ENCODE results near the gene FNDC3A. TPM values are rescaled to one million over a fixed set of nuclear protein-coding genes. Genes with fewer than 3 reads are reported as not detected.
A peak's percentile ranks its signal among the peaks of the same experiment; 100 is the strongest.

The FNDC3A gene
- total RNA-seq, 2 donors from 2014 or later: 38.9 to 58.2 TPM

DNA sequence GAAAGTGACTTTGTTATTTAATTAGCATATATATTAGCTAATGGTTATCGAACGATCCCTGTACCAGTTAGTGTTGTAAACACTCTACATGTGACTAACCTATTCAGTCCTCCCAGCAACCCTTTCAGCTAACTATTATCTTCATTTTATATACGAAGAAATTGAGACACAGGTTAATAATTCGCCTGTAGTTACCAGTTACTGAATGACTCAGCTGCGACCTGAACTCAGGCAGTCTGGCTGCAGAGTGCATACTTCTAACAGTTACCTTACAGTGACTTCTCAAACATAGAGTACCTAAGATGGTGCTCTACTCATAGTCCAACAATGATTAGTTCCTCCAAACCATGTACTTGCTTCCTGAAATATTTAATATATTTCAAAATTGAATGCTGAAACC lies 117.7 kb downstream of the FNDC3A start:
- no peak overlapping the region for H3K27ac ChIP-seq
- TF ChIP-seq POLR2A (IDR thresholded peaks at IDR 0.05): no peak
- intact Hi-C loops (cut with DNase I): no loop called here
- no peak for DNase-seq (ENCODE audit: low spot score)
- H3K4me3 ChIP-seq: no peak overlapping the region
- H3K27me3 ChIP-seq (replicated peaks; ENCODE audit: insufficient read depth): no peaks in the 10 kb centered on the region
- H3K4me1 ChIP-seq (replicated peaks): no peaks in the 10 kb centered on the region
- H3K36me3 ChIP-seq: no peaks in the 10 kb centered on the region
- H3K9me3 ChIP-seq: no peaks in the 10 kb centered on the region
- WGBS: 93% methylated on average over 5 of the region's 5 CpGs

DNA sequence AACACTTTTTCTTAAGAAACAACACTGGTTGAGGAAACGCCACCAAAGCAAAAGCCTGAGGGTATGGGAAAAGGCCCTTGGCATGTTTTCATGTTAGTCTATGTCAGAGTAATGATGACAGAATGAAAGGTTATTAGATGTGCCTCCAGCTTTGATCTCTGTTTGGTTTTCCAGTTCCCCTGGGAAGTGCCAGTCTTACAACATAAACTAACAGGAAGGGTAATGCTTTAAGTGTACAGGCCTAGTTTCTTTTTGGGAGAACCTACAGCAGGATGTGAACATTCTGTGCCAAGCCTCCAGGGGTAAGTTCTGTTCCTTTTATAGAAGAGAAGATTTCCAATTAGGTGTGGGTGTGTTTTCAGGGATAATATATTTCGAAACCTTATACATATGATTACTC lies 121.7 kb downstream of the FNDC3A start:
- Histone ChIP-seq H3K27me3 (replicated peaks; ENCODE audit: insufficient read depth) (no peaks in the 10 kb centered on the region), H3K27ac (peak overlapping the region; percentile 29 to 35), H3K4me1 (replicated peaks) (no peaks in the 10 kb centered on the region), H3K36me3 (no peaks in the 10 kb centered on the region), H3K4me3 (no peak overlapping the region), H3K9me3 (no peaks in the 10 kb centered on the region)
- peak; percentile 40 for DNase-seq (ENCODE audit: low spot score)
- intact Hi-C loops (cut with DNase I): loop anchor here (5.0 kb wide), 1 partner anchor 120 kb away; the partner anchor contains the start of gene FNDC3A
- WGBS: 53% methylated on average over 2 of the region's 2 CpGs
- TF ChIP-seq, protein P1, sequence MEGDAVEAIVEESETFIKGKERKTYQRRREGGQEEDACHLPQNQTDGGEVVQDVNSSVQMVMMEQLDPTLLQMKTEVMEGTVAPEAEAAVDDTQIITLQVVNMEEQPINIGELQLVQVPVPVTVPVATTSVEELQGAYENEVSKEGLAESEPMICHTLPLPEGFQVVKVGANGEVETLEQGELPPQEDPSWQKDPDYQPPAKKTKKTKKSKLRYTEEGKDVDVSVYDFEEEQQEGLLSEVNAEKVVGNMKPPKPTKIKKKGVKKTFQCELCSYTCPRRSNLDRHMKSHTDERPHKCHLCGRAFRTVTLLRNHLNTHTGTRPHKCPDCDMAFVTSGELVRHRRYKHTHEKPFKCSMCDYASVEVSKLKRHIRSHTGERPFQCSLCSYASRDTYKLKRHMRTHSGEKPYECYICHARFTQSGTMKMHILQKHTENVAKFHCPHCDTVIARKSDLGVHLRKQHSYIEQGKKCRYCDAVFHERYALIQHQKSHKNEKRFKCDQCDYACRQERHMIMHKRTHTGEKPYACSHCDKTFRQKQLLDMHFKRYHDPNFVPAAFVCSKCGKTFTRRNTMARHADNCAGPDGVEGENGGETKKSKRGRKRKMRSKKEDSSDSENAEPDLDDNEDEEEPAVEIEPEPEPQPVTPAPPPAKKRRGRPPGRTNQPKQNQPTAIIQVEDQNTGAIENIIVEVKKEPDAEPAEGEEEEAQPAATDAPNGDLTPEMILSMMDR (IDR thresholded peaks at IDR 0.05): no peak
- peak; percentile 49 for TF ChIP-seq POLR2AphosphoS5 (IDR thresholded peaks at IDR 0.05)

DNA sequence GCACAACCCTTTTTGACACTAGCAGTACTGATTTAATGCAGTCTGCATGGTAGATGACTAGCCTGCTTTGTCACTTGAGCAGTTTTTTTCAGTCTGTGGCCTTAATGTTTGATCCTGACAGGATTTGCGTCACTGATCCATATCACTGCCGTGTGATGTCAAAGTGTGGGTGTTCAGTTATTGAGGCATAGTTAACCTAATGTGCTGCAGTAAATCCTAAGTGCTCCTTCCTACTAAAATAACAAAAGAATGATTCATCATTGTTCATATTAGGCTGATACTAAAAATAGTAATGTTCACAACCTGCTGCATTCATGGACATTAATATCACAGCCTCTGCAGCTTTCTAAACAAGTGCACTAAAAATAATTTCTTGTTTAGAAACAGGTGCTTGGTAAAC lies 122.5 kb downstream of the FNDC3A start:
- H3K27ac ChIP-seq: peak overlapping the region; percentile 29 to 35
- H3K27me3 ChIP-seq (replicated peaks; ENCODE audit: insufficient read depth): no peaks in the 10 kb centered on the region
- WGBS: 5% methylated on average over 2 of the region's 2 CpGs
- H3K9me3 ChIP-seq: no peaks in the 10 kb centered on the region
- no peaks in the 10 kb centered on the region for H3K36me3 ChIP-seq
- intact Hi-C loops (cut with DNase I): loop anchor here (5.0 kb wide), 1 partner anchor 121 kb away; the partner anchor contains the start of gene FNDC3A
- H3K4me3 ChIP-seq: no peak overlapping the region
- no peaks in the 10 kb centered on the region for H3K4me1 ChIP-seq (replicated peaks)
- peak; percentile 76 for TF ChIP-seq POLR2AphosphoS5 (IDR thresholded peaks at IDR 0.05)
- no peak for TF ChIP-seq POLR2A (IDR thresholded peaks at IDR 0.05)
- DNase-seq (ENCODE audit: low spot score): peak; percentile 18

DNA sequence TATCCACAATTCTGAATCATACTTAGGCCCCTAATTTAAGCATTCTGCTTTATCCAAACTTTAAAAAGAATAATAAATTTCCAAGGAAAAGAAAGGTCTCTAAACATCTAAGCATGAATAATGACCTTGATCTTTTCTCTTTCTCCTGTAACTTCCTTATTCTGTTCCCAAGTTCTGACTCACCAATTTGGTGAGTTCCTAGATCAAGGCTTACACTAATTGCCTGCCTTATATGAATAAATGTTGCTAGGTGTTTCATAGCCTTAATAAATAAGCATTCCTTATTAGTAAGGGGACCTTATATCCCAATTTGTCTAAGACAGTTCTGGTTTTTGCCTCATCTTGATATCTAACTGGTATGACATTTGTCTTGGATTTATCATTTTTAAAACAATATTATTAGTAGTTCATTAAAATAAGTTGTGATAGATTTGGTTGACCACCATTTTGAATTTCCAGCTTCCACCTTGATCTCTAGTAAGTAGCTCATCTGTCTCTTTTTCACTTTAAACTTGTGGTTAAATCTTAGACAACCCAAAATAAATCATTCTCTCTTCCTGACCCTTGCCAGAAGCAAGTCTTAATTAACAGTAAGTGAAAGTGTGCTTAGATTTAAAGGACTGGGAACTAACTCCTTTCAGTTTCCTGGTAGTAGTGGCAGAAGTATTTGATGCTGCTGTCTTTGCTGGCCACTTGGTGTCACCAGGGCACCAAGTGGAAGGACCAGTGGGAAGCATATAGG lies 123.2 kb downstream of the FNDC3A start:
- no peak for DNase-seq (ENCODE audit: low spot score)
- H3K36me3 ChIP-seq: no peaks in the 10 kb centered on the region
- no peak for TF ChIP-seq POLR2A (IDR thresholded peaks at IDR 0.05)
- TF ChIP-seq, protein P1 (IDR thresholded peaks at IDR 0.05): peak in 1 of 4 experiments; percentile 29
- no peak for TF ChIP-seq POLR2AphosphoS5 (IDR thresholded peaks at IDR 0.05)
- no peaks in the 10 kb centered on the region for H3K27me3 ChIP-seq (replicated peaks; ENCODE audit: insufficient read depth)
- H3K4me3 ChIP-seq: no peak overlapping the region
- H3K4me1 ChIP-seq (replicated peaks): no peaks in the 10 kb centered on the region
- peak overlapping the region in 1 of 2 donors; percentile 29 for H3K27ac ChIP-seq
- no peaks in the 10 kb centered on the region for H3K9me3 ChIP-seq
- intact Hi-C loops (cut with DNase I): loop anchor here (5.0 kb wide), 1 partner anchor 122 kb away; the partner anchor contains the start of gene FNDC3A

DNA sequence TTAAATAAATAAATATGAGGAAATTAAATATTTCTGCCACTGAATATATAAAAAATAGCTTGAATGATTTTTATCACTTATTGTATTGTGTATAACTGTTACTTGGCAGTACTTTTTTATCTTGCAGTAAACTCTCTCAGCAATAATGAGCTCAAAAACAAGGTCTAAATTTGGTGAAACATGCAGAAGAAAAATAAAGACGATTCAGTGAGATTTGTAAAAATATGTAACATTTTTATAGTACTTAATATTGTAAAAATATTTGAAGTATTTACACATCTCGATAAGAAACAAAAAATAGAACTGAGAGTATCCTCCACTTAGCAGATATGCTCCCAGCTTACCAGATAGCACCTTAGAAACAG lies 123.8 kb downstream of the FNDC3A start:
- H3K36me3 ChIP-seq: no peaks in the 10 kb centered on the region
- H3K4me3 ChIP-seq: no peak overlapping the region
- no peak for TF ChIP-seq POLR2A (IDR thresholded peaks at IDR 0.05)
- TF ChIP-seq, protein P1 (IDR thresholded peaks at IDR 0.05): no peak
- no peak for TF ChIP-seq POLR2AphosphoS5 (IDR thresholded peaks at IDR 0.05)
- H3K9me3 ChIP-seq: no peaks in the 10 kb centered on the region
- DNase-seq (ENCODE audit: low spot score): no peak
- H3K27ac ChIP-seq: peak overlapping the region in 1 of 2 donors; percentile 29
- intact Hi-C loops (cut with DNase I): loop anchor here (5.0 kb wide), 1 partner anchor 122 kb away; the partner anchor contains the start of gene FNDC3A
- WGBS: 72% methylated on average over 2 of the region's 2 CpGs
- no peaks in the 10 kb centered on the region for H3K27me3 ChIP-seq (replicated peaks; ENCODE audit: insufficient read depth)
- no peaks in the 10 kb centered on the region for H3K4me1 ChIP-seq (replicated peaks)

All from prostate gland (tissue), 2 donors.